Calu3 (cell line): Measurements from ENCODE around the gene ADSL. TPM values are rescaled to one million over a fixed set of nuclear protein-coding genes. Genes with fewer than 3 reads are reported as not detected.

Experiments used
- Bru-seq: library from RNA; stranded (reverse); fragments of 400-500 nt; gene quantifications from one replicate; lab custom pipeline; 2021; lab: Mats Ljungman, UMichigan
- BruChase-seq, 2 experiments: library from RNA; stranded (reverse); fragments of 400-500 nt; gene quantifications; one replicate each; lab custom pipeline; 2021; lab: Mats Ljungman, UMichigan
- BruUV-seq: library from RNA; stranded (reverse); fragments of 400-500 nt; replicated peaks from 2 replicates; lab custom pipeline; 2021; lab: Mats Ljungman, UMichigan
- CTCF ChIA-PET: fragments of 300-600 bp; sonication (Branson Sonifier 250); formaldehyde crosslinking; loops from one replicate; lab custom pipeline; 2022; ENCODE audit warnings: antibody characterized with exemption; lab: Charles Lee
- DNase-seq: peaks from one replicate; pipeline ENCODE4 v3.0.0; 2022
- H3K27ac Mint-ChIP-seq: one replicate; pipeline ENCODE4 v1.8.0; 2022; ENCODE audit warnings: mixed read lengths; ENCODE audit not compliant: unreplicated experiment
- H3K27me3 Mint-ChIP-seq: one replicate; pipeline ENCODE4 v1.8.0; 2022; ENCODE audit warnings: mixed read lengths; ENCODE audit not compliant: unreplicated experiment
- H3K36me3 Mint-ChIP-seq: one replicate; pipeline ENCODE4 v1.8.0; 2022; ENCODE audit warnings: mild to moderate bottlenecking, moderate library complexity, mixed read lengths; ENCODE audit not compliant: insufficient read depth, unreplicated experiment
- H3K4me1 Mint-ChIP-seq: one replicate; pipeline ENCODE4 v1.8.0; 2022; ENCODE audit warnings: mild to moderate bottlenecking, low read depth, mixed read lengths; ENCODE audit not compliant: unreplicated experiment
- H3K4me3 Mint-ChIP-seq: one replicate; pipeline ENCODE4 v1.8.0; 2022; ENCODE audit warnings: mild to moderate bottlenecking, low read depth, moderate library complexity, mixed read lengths; ENCODE audit not compliant: unreplicated experiment
- H3K9me3 Mint-ChIP-seq: one replicate; pipeline ENCODE4 v1.8.0; 2022; ENCODE audit warnings: low read depth, mixed read lengths; ENCODE audit not compliant: unreplicated experiment
- CTCF ChIP-seq: fragments of 200-600 bp; IDR thresholded peaks from one replicate; pipeline ENCODE4 v1.8.0; 2022; ENCODE audit warnings: antibody characterized with exemption; ENCODE audit not compliant: unreplicated experiment
- intact Hi-C: fragments of 100-400 bp; cut with micrococcal nuclease; formaldehyde crosslinking; loops from one replicate; pipeline ENCODE4 v1.10.0; 2022; ENCODE audit not compliant: unreplicated experiment
- long read RNA-seq: library from polyadenylated mRNA; stranded (forward); transcript quantifications from one replicate; pipeline ENCODE4 v2.0.0, GENCODE V29; 2022
- total RNA-seq: library from RNA; stranded (reverse); gene quantifications from 2 replicates; pipeline ENCODE4 v1.2.3, GENCODE V29; 2022

Gene ADSL
- total RNA-seq: 89.0 and 96.3 TPM in 2 replicates
- percentile 83 among the genes with signal in this experiment for Bru-seq, nascent RNA
- percentile 92 among the genes with signal in this experiment for BruChase-seq, experiment 1, labeled RNA remaining after a 6-hour chase
- BruChase-seq, experiment 2, labeled RNA remaining after a 2-hour chase: percentile 89 among the genes with signal in this experiment
- long read RNA-seq, full-length matches to known transcripts: 120 of 136 reads
- long read RNA-seq, partial matches to known transcripts: 6 of 136 reads
- long read RNA-seq, other reads (novel, unspliced or antisense): 10 of 136 reads

- Mint-ChIP-seq H3K4me3 (peak within 1 kb of the TSS; percentile 88), H3K27me3 (no peaks in the 10 kb centered on the region), H3K36me3 (peaks cover 54% of the 10 kb centered on the region), H3K4me1 (peaks cover 27% of the 10 kb centered on the region), H3K27ac (peak within 1 kb of the TSS; percentile 92), H3K9me3 (no peaks in the 10 kb centered on the region)
- no TSS peak for BruUV-seq
- CTCF ChIA-PET: interaction anchor here (0.7 kb wide), 2 partner anchors 148 to 302 kb away, joined by 4 to 11 read pairs; no protein-coding TSS in a partner anchor
- no peak for TF ChIP-seq CTCF
- DNase-seq: peak; percentile 93
- intact Hi-C loops: loop anchor here (2.0 to 5.0 kb wide), 2 partner anchors 189 to 302 kb away; no protein-coding TSS in a partner anchor
Measured at GRCh38 chr22:40346185-40347118, at the start of gene ADSL. Gene ADSL, plus strand, starts transcription at chr22:40346500. Its CDS starts 59 bp downstream, at chr22:40346559.

- peaks cover 8% of the 10 kb centered on the region for H3K4me1 Mint-ChIP-seq
- no peaks in the 10 kb centered on the region for H3K9me3 Mint-ChIP-seq
- BruUV-seq: no TSS peak
- no peak for DNase-seq
- no peak for TF ChIP-seq CTCF
- intact Hi-C loops: no loop called here
- CTCF ChIA-PET: no interaction called here
- H3K27ac Mint-ChIP-seq: no peak overlapping the region
- no peaks in the 10 kb centered on the region for H3K27me3 Mint-ChIP-seq
- H3K4me3 Mint-ChIP-seq: no peak overlapping the region
- H3K36me3 Mint-ChIP-seq: peaks cover 24% of the 10 kb centered on the region
Measured at GRCh38 chr22:40300316-40300715, 46.0 kb upstream of the ADSL start.

GRCh38 chr22:40300884-40301672 is 45.2 kb upstream of the ADSL start:
- BruUV-seq: no TSS peak
- Mint-ChIP-seq H3K27ac (no peak overlapping the region), H3K4me1 (peaks cover 8% of the 10 kb centered on the region), H3K9me3 (no peaks in the 10 kb centered on the region), H3K4me3 (no peak overlapping the region), H3K36me3 (peaks cover 24% of the 10 kb centered on the region), H3K27me3 (no peaks in the 10 kb centered on the region)
- CTCF ChIA-PET: no interaction called here
- no peak for TF ChIP-seq CTCF
- no peak for DNase-seq
- intact Hi-C loops: no loop called here

GRCh38 chr22:40302149-40302548 is 44.2 kb upstream of the ADSL start:
- TF ChIP-seq CTCF: no peak
- Mint-ChIP-seq H3K27me3 (no peaks in the 10 kb centered on the region), H3K36me3 (peaks cover 24% of the 10 kb centered on the region), H3K27ac (no peak overlapping the region), H3K4me1 (peaks cover 8% of the 10 kb centered on the region), H3K9me3 (no peaks in the 10 kb centered on the region), H3K4me3 (no peak overlapping the region)
- no peak for DNase-seq
- intact Hi-C loops: no loop called here
- CTCF ChIA-PET: no interaction called here
- BruUV-seq: no TSS peak
